PC-9 (cell line): ENCODE data around the gene SLC10A1.

Experiments
- EZH2 ChIP-seq: fragments of 200-600 bp; sonication (generic); IDR thresholded peaks from 2 replicates; pipeline ENCODE4 v1.8.0; 2017; ENCODE audit warnings: antibody characterized with exemption, low read depth
- TF ChIP-seq, protein P1 (sequence below): fragments of 200-600 bp; sonication (generic); conservative IDR thresholded peaks from 2 replicates; pipeline ENCODE4 v1.6.1; 2017; ENCODE audit warnings: mixed run types, antibody characterized with exemption, mild to moderate bottlenecking, moderate library complexity

DNA sequence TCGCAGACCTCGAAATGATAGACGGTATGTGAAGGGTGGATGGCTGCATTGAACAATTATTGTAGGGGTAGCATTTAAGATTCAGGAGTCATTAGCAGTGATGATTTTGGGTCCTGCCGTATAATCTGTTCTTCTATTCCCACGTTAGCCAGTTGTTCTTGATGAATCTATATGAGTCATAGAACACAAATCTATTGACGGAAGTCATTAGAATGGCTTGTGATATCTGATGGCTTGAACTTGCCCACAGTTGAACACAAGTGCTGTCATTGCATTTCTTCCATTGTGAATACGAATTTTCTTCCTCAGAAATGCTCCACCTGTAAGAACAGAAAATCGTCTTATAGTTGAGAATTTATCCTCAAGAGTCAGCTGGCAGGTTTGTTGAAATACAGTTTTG is 28.2 kb downstream of the SLC10A1 start:
- TF ChIP-seq, protein P1, sequence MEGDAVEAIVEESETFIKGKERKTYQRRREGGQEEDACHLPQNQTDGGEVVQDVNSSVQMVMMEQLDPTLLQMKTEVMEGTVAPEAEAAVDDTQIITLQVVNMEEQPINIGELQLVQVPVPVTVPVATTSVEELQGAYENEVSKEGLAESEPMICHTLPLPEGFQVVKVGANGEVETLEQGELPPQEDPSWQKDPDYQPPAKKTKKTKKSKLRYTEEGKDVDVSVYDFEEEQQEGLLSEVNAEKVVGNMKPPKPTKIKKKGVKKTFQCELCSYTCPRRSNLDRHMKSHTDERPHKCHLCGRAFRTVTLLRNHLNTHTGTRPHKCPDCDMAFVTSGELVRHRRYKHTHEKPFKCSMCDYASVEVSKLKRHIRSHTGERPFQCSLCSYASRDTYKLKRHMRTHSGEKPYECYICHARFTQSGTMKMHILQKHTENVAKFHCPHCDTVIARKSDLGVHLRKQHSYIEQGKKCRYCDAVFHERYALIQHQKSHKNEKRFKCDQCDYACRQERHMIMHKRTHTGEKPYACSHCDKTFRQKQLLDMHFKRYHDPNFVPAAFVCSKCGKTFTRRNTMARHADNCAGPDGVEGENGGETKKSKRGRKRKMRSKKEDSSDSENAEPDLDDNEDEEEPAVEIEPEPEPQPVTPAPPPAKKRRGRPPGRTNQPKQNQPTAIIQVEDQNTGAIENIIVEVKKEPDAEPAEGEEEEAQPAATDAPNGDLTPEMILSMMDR: no peak
- TF ChIP-seq EZH2: no peak
